HepG2 (cell line): ENCODE measurements around the gene RTP2. TPM values are rescaled to one million over a fixed set of nuclear protein-coding genes. Genes with fewer than 3 reads are reported as not detected.
A peak's percentile ranks its signal among the peaks of the same experiment; 100 is the strongest.

Experiments
- ARID5B ChIP-seq: IDR thresholded peaks from 2 replicates; pipeline ENCODE4 v1.4.0; 2020; ENCODE audit warnings: mild to moderate bottlenecking, missing genetic modification reagents
- CEBPZ ChIP-seq: IDR thresholded peaks from 2 replicates; pipeline ENCODE4 v1.6.1; 2012; ENCODE audit warnings: low read length, improper control_type of control experiment
- DR1 ChIP-seq: sonication (generic); formaldehyde crosslinking; IDR thresholded peaks from 2 replicates; pipeline ENCODE4 v1.8.0; 2021; ENCODE audit warnings: mild to moderate bottlenecking, missing genetic modification reagents, inconsistent platforms
- E2F1 ChIP-seq: sonication (generic); formaldehyde crosslinking; IDR thresholded peaks from 2 replicates; pipeline ENCODE4 v1.5.0; 2020; ENCODE audit warnings: missing genetic modification reagents
- EHMT2 ChIP-seq: fragments of 200-600 bp; sonication (generic); IDR thresholded peaks from 2 replicates; pipeline ENCODE4 v1.7.0; 2017; ENCODE audit warnings: antibody characterized with exemption, low read depth, low read length, borderline replicate concordance
- JUNB ChIP-seq: sonication (generic); formaldehyde crosslinking; IDR thresholded peaks from 2 replicates; pipeline ENCODE4 v1.8.0; 2022; ENCODE audit warnings: missing genetic modification reagents, mild to moderate bottlenecking, borderline replicate concordance
- KAT7 ChIP-seq: IDR thresholded peaks from 2 replicates; pipeline ENCODE4 v1.6.1; 2018; ENCODE audit warnings: borderline replicate concordance, missing compliant biosample characterization
- KDM5A ChIP-seq: fragments of 200-600 bp; sonication (generic); IDR thresholded peaks from 2 replicates; pipeline ENCODE4 v1.7.0; 2018; ENCODE audit warnings: antibody characterized with exemption, mild to moderate bottlenecking, low read length, borderline replicate concordance
- RARA ChIP-seq: IDR thresholded peaks from 2 replicates; pipeline ENCODE4 v1.6.1; 2016; ENCODE audit warnings: missing genetic modification reagents, missing compliant biosample characterization
- THAP11 ChIP-seq: IDR thresholded peaks from 2 replicates; pipeline ENCODE4 v1.6.1; 2016; ENCODE audit warnings: missing biosample characterization, missing genetic modification reagents
- ZNF256 ChIP-seq: sonication (generic); formaldehyde crosslinking; conservative IDR thresholded peaks from 2 replicates; pipeline ENCODE4 v1.4.0; 2020; ENCODE audit warnings: missing genetic modification reagents
- ZNF274 ChIP-seq: sonication (generic); formaldehyde crosslinking; IDR thresholded peaks from 2 replicates; pipeline ENCODE4 v1.5.1; 2020; ENCODE audit warnings: mild to moderate bottlenecking, missing genetic modification reagents
- ZNF574 ChIP-seq: sonication (generic); formaldehyde crosslinking; IDR thresholded peaks from 2 replicates; pipeline ENCODE4 v1.4.0; 2020; ENCODE audit warnings: missing genetic modification reagents
- ZNF589 ChIP-seq: sonication (generic); formaldehyde crosslinking; conservative IDR thresholded peaks from 2 replicates; pipeline ENCODE4 v1.8.0; 2022; ENCODE audit warnings: mild to moderate bottlenecking, moderate library complexity, missing genetic modification reagents
- ZNF790 ChIP-seq: sonication (generic); formaldehyde crosslinking; IDR thresholded peaks from 2 replicates; pipeline ENCODE4 v1.8.0; 2022; ENCODE audit warnings: missing genetic modification reagents, mild to moderate bottlenecking, borderline replicate concordance
- polyA plus RNA-seq, 8 experiments: library from polyadenylated mRNA; depleted of rRNA in 3 of 8; stranded (reverse) in 7 of 8; unstranded in 1 of 8; fragments of >200 nt; fragmentation: Illumina TruSeq in 4 of 8; extraction: Trizol in 4 of 8; gene quantifications; 2 replicates each; pipeline versions ENCODE4 v1.2.1 to v1.2.3, GENCODE V29; 2011 to 2016; ENCODE audit warnings: low read depth in 4 of 8, missing spikeins in 1 of 8, mixed read lengths in 1 of 8; ENCODE audit not compliant: insufficient read depth in 1 of 8
- total RNA-seq, 5 experiments: library from RNA; depleted of rRNA; stranded (reverse); fragments of >200 nt; fragmentation: Illumina TruSeq; extraction: Trizol; gene quantifications; 2 replicates each; pipeline ENCODE4 v1.2.3, GENCODE V29; 2016; ENCODE audit warnings: low read depth in 1 of 5

Gene RTP2
- total and polyA plus RNA-seq, 2 of the 13 experiments (the other 11 are each of a cell fraction or from before 2014, with no cell fraction given): not detected

GRCh38 chr3:187738331-187739093, 36.2 kb upstream of the RTP2 start (continued):
- TF ChIP-seq ZNF274: no peak
- TF ChIP-seq KAT7 (CRISPR knock-in tag): peak; percentile 40; the same call in 1 of the 2 replicates
- no peak for TF ChIP-seq ZNF256 (CRISPR knock-in tag)
- no peak for TF ChIP-seq CEBPZ
- no peak for TF ChIP-seq DR1 (CRISPR knock-in tag)
- TF ChIP-seq EHMT2: no peak
- TF ChIP-seq RARA (CRISPR knock-in tag): no peak
- TF ChIP-seq ZNF589 (CRISPR knock-in tag): no peak
- 0 out of 2 replicates have a peak, but pooled peaks have one; percentile 8 for TF ChIP-seq THAP11 (CRISPR knock-in tag)
- TF ChIP-seq JUNB (CRISPR knock-in tag): no peak
- TF ChIP-seq ZNF574: 0 out of 2 replicates have a peak, but pooled peaks have one; percentile 38
- no peak for TF ChIP-seq ZNF790
- TF ChIP-seq ARID5B: no peak
- TF ChIP-seq KDM5A: no peak
- TF ChIP-seq E2F1 (CRISPR knock-in tag): no peak
